MM.1S (cell line): Measurements from ENCODE around the gene NPC2.

Source experiments
- DNase-seq: peaks from one replicate; pipeline ENCODE4 v3.0.0-alpha.2; 2015
- H2AFZ ChIP-seq: fragments of 300-600 bp; sonication (generic); 2 replicates; pipeline ENCODE4 v1.6.0; 2016; ENCODE audit warnings: antibody characterized with exemption, low read length
- H3F3A ChIP-seq: fragments of 300-600 bp; sonication (generic); 2 replicates; pipeline ENCODE4 v1.6.1; 2016; ENCODE audit warnings: mild to moderate bottlenecking, antibody characterized with exemption, low read length, moderate library complexity, mixed read lengths; ENCODE audit not compliant: insufficient read depth
- H3K27ac ChIP-seq: fragments of 300-600 bp; sonication (generic); 2 replicates; pipeline ENCODE4 v1.5.1; 2016; ENCODE audit warnings: mild to moderate bottlenecking, low read length
- H3K27me3 ChIP-seq: fragments of 300-600 bp; sonication (generic); replicated peaks from 2 replicates; pipeline ENCODE4 v1.6.0; 2016; ENCODE audit warnings: low read length; ENCODE audit not compliant: insufficient read depth
- H3K36me3 ChIP-seq: fragments of 300-600 bp; sonication (generic); replicated peaks from 2 replicates; pipeline ENCODE4 v1.6.1; 2016; ENCODE audit warnings: mild to moderate bottlenecking, low read length, mixed read lengths; ENCODE audit not compliant: insufficient read depth
- H3K4me1 ChIP-seq: fragments of 300-600 bp; sonication (generic); 2 replicates; pipeline ENCODE4 v1.6.1; 2016; ENCODE audit warnings: low read length, mixed read lengths
- H3K4me2 ChIP-seq: fragments of 300-600 bp; sonication (generic); 2 replicates; pipeline ENCODE4 v1.6.0; 2016; ENCODE audit warnings: low read depth, low read length
- H3K4me3 ChIP-seq: fragments of 300-600 bp; sonication (generic); 2 replicates; pipeline ENCODE4 v1.5.1; 2016; ENCODE audit warnings: low read length, mixed read lengths
- H3K79me2 ChIP-seq: fragments of 300-600 bp; sonication (generic); 2 replicates; pipeline ENCODE4 v1.6.1; 2016; ENCODE audit warnings: mixed run types, low read length, mixed read lengths
- H3K9ac ChIP-seq: fragments of 300-600 bp; sonication (generic); 2 replicates; pipeline ENCODE4 v1.6.1; 2016; ENCODE audit warnings: low read length, mixed read lengths
- H3K9me2 ChIP-seq: fragments of 300-600 bp; sonication (generic); replicated peaks from 2 replicates; pipeline ENCODE4 v1.6.1; 2016; ENCODE audit warnings: mild to moderate bottlenecking, low read length, mixed read lengths; ENCODE audit not compliant: insufficient read depth
- H3K9me3 ChIP-seq: fragments of 300-600 bp; sonication (generic); replicated peaks from 2 replicates; pipeline ENCODE4 v1.6.1; 2016; ENCODE audit warnings: mild to moderate bottlenecking, low read length, mixed read lengths; ENCODE audit not compliant: insufficient read depth
- H4K20me1 ChIP-seq: fragments of 300-600 bp; sonication (generic); 2 replicates; pipeline ENCODE4 v1.6.1; 2016; ENCODE audit warnings: mild to moderate bottlenecking, low read length, moderate library complexity, mixed read lengths; ENCODE audit not compliant: insufficient read depth
- EZH2 ChIP-seq: fragments of 300-600 bp; sonication (generic); optimal IDR thresholded peaks from 2 replicates; pipeline ENCODE3; 2017; ENCODE audit warnings: low read depth, mild to moderate bottlenecking, antibody characterized with exemption, low read length, mixed read lengths
- EZH2phosphoT487 ChIP-seq: fragments of 300-600 bp; sonication (generic); IDR thresholded peaks from 2 replicates; pipeline ENCODE4 v1.6.1; 2018; ENCODE audit warnings: antibody characterized with exemption, low read length
- TF ChIP-seq, protein P1 (sequence below): fragments of 300-600 bp; sonication (generic); IDR thresholded peaks from 2 replicates; pipeline ENCODE4 v1.5.1; 2016; ENCODE audit warnings: antibody characterized with exemption, low read length, mixed read lengths

Gene NPC2

DNA sequence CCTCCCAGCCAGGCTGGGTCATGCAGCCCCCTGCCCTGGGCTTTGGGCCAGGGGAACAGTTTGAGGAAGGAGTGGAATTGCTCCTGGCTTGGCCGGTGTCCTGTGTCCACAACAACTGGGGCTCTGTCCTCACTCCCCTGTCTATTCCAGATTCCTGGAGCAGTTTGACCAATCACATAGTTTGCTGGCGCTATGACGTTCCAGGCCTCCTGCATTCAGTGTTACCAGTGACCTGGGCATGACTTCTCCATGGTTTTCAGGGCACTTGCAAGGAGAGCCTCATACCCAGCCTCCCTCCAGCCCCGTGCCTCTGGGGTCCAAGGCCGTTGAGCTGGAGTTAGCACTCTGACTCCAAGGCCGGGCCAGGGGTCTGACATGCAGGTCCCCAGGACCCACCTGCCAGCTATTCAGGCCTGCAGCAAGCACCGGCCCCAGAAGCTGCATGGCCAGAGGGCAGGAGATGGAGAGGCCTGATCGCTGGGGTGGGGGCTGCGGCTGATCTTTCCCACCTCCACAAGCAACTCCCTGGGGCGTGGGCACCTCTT is 34.7 kb upstream of the NPC2 start:
- H4K20me1 ChIP-seq = no peaks in the 10 kb centered on the region
- H3K9me2 ChIP-seq = no peaks in the 10 kb centered on the region
- no peaks in the 10 kb centered on the region for H3F3A ChIP-seq
- H3K9ac ChIP-seq = no peak overlapping the region
- peaks cover 15% of the 10 kb centered on the region for H3K4me1 ChIP-seq
- no peak overlapping the region for H3K27ac ChIP-seq
- H3K27me3 ChIP-seq = no peaks in the 10 kb centered on the region
- H3K4me2 ChIP-seq = no peak overlapping the region
- DNase-seq = no peak
- H3K4me3 ChIP-seq = no peak overlapping the region
- no peaks in the 10 kb centered on the region for H3K9me3 ChIP-seq
- no peaks in the 10 kb centered on the region for H3K36me3 ChIP-seq
- H2AFZ ChIP-seq = no peak overlapping the region
- TF ChIP-seq EZH2 (no peak), EZH2phosphoT487 (no peak)
- TF ChIP-seq, protein P1, sequence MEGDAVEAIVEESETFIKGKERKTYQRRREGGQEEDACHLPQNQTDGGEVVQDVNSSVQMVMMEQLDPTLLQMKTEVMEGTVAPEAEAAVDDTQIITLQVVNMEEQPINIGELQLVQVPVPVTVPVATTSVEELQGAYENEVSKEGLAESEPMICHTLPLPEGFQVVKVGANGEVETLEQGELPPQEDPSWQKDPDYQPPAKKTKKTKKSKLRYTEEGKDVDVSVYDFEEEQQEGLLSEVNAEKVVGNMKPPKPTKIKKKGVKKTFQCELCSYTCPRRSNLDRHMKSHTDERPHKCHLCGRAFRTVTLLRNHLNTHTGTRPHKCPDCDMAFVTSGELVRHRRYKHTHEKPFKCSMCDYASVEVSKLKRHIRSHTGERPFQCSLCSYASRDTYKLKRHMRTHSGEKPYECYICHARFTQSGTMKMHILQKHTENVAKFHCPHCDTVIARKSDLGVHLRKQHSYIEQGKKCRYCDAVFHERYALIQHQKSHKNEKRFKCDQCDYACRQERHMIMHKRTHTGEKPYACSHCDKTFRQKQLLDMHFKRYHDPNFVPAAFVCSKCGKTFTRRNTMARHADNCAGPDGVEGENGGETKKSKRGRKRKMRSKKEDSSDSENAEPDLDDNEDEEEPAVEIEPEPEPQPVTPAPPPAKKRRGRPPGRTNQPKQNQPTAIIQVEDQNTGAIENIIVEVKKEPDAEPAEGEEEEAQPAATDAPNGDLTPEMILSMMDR = no peak
- no peaks in the 10 kb centered on the region for H3K79me2 ChIP-seq

DNA sequence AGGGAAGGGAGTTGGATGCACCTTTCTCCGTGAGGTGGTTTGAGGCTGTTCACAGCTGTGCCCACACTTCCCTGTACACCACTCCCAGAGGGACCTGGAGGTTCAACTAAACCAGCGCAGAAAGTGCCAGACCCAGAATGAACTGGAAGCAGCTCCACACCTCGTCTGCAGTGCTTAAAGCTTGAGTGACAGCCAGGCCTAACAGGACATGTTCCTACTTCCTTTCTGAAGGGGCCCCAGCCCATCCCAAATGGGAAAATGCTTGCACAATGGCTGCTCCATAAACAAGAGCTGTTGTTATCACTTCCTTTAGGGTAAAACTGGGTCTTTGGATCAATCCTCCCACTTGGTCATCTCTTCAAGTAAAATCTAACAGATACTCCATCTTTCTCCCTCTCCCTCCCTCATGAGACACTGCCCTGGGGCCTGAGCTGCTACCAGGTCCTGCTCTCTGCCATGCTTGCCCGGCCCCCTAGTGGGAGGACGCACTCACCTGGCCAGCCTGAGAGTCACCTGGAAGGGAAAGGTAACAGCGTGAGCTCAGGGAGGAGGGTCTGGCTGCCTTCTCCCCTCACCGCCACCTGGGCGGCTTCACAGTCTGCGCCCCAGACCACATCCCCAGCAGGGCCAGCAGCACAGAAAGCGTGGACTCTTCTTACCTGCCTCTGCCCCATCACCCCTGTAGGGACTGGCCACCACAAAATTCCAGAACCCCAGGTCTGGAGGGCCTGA is 33.9 kb upstream of the NPC2 start:
- no peak for DNase-seq
- no peaks in the 10 kb centered on the region for H3K9me2 ChIP-seq
- no peak overlapping the region for H3K9ac ChIP-seq
- H3F3A ChIP-seq = no peaks in the 10 kb centered on the region
- H2AFZ ChIP-seq = no peak overlapping the region
- no peak overlapping the region for H3K4me2 ChIP-seq
- H3K36me3 ChIP-seq = no peaks in the 10 kb centered on the region
- H3K9me3 ChIP-seq = no peaks in the 10 kb centered on the region
- TF ChIP-seq EZH2 = no peak
- TF ChIP-seq, protein P1 = no peak
- no peak for TF ChIP-seq EZH2phosphoT487
- H3K4me1 ChIP-seq = peaks cover 15% of the 10 kb centered on the region
- H3K79me2 ChIP-seq = no peaks in the 10 kb centered on the region
- H3K27me3 ChIP-seq = peaks cover 6% of the 10 kb centered on the region; the same call in 1 of the 2 replicates
- no peak overlapping the region for H3K4me3 ChIP-seq
- no peak overlapping the region for H3K27ac ChIP-seq
- H4K20me1 ChIP-seq = no peaks in the 10 kb centered on the region

DNA sequence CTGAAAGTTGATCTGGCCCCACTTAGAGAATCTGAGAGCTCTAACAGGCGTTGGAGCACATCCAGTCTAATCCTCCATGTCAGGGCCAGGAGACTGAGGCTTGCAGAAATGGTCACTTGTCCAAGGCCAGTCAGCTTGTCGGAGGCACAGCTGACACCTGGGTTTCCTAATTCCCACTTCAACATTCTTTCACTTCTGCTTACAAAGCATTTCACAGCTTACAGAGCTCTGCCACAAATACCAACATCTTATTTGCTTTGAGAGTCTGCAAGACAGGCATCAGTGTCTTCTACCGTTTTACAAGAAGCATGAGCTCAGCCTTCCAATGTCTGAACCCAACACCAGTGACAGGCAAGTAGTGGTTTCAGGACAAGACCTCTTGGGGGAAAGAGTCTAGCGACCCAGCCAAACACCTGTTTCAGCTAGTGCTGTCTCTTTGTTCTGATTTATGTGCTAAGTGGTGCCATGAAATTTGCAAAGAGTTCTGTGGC is 32.3 kb upstream of the NPC2 start:
- Histone ChIP-seq H3K9ac (no peak overlapping the region), H3K36me3 (no peaks in the 10 kb centered on the region), H3K4me1 (peaks cover 15% of the 10 kb centered on the region), H4K20me1 (no peaks in the 10 kb centered on the region), H3K27ac (no peak overlapping the region), H3F3A (no peaks in the 10 kb centered on the region), H2AFZ (no peak overlapping the region), H3K79me2 (no peaks in the 10 kb centered on the region), H3K9me3 (no peaks in the 10 kb centered on the region), H3K4me3 (no peak overlapping the region), H3K4me2 (no peak overlapping the region), H3K27me3 (peaks cover 12% of the 10 kb centered on the region), H3K9me2 (no peaks in the 10 kb centered on the region)
- peak; percentile 10 for DNase-seq
- TF ChIP-seq EZH2phosphoT487 = no peak
- TF ChIP-seq, protein P1 = no peak
